ENCODE data around the gene AJUBA.
A peak's percentile ranks its signal among the peaks of the same experiment; 100 is the strongest.

AJUBA gene

GRCh38 chr14:22979748-22980392 is 2.5 kb downstream of the AJUBA start:
- Histone ChIP-seq H2BK12ac (ENCODE audit: low read length in 2 of 2) (peak overlapping the region; percentile 40 to 68), H4K91ac (ENCODE audit: low read length) (no peak overlapping the region), H2BK5ac (ENCODE audit: low read depth, low read length, poor library complexity, severe bottlenecking) (peak overlapping the region; percentile 86), H3K18ac (ENCODE audit: low read depth in 1 of 2, low read length in 2 of 2) (peak overlapping the region; percentile 57 to 84), H2BK15ac (ENCODE audit: low read depth, poor library complexity, severe bottlenecking) (peak overlapping the region; percentile 62), H2AK5ac (ENCODE audit: low read length, severe bottlenecking) (peak overlapping the region; percentile 93), H3K27me3 (ENCODE audit: control insufficient read depth in 1 of 2, insufficient read depth in 1 of 2, low read length in 2 of 2) (no peaks in the 10 kb centered on the region), H3K4me1 (ENCODE audit: control insufficient read depth, insufficient read depth, low read depth, low read length) (peaks cover 26% of the 10 kb centered on the region), H3K9me3 (ENCODE audit: control insufficient read depth, low read length) (no peaks in the 10 kb centered on the region), H3K36me3 (ENCODE audit: control insufficient read depth in 1 of 2, insufficient read depth in 2 of 2, low read depth in 1 of 2, low read length in 2 of 2) (peaks cover 0 to 13% of the 10 kb centered on the region in 2 experiments), H3K4me3 (ENCODE audit: insufficient read depth in 1 of 2, low read depth in 1 of 2, low read length in 2 of 2) (peak overlapping the region; percentile 45 to 68), H3K4ac (ENCODE audit: low read depth in 1 of 2, low read length in 2 of 2) (peak overlapping the region in 1 of 2 experiments; percentile 3), H3K9ac (ENCODE audit: low read length) (peak overlapping the region; percentile 45), H4K8ac (ENCODE audit: low read length) (no peak overlapping the region), H3K79me1 (replicated peaks; ENCODE audit: low read length, poor library complexity, severe bottlenecking) (peaks cover 10% of the 10 kb centered on the region), H3K23ac (ENCODE audit: low read length in 2 of 2) (no peak overlapping the region), H2AFZ (ENCODE audit: low read depth, low read length) (no peak overlapping the region), H3K4me2 (ENCODE audit: low read length, poor library complexity, severe bottlenecking) (peak overlapping the region; percentile 74), H2BK120ac (ENCODE audit: low read depth, low read length) (peak overlapping the region; percentile 69), H3K14ac (ENCODE audit: low read length in 2 of 2) (peak overlapping the region in 1 of 2 experiments; percentile 44), H3K27ac (ENCODE audit: low read length, poor library complexity, severe bottlenecking) (peak overlapping the region; percentile 94)
- no peak for DNase-seq
- WGBS = 0% methylated on average over 1 of the region's 8 CpGs

GRCh38 chr14:22978981-22979671 is 3.2 kb downstream of the AJUBA start:
- peak overlapping the region; percentile 85 for H2BK15ac ChIP-seq (ENCODE audit: low read depth, poor library complexity, severe bottlenecking)
- H3K27ac ChIP-seq (ENCODE audit: low read length, poor library complexity, severe bottlenecking) = peak overlapping the region; percentile 94
- DNase-seq = no peak
- peak overlapping the region in 1 of 2 experiments; percentile 55 for H3K4me3 ChIP-seq (ENCODE audit: insufficient read depth in 1 of 2, low read depth in 1 of 2, low read length in 2 of 2)
- H2AK5ac ChIP-seq (ENCODE audit: low read length, severe bottlenecking) = peak overlapping the region; percentile 93
- peak overlapping the region; percentile 74 for H3K4me2 ChIP-seq (ENCODE audit: low read length, poor library complexity, severe bottlenecking)
- H3K27me3 ChIP-seq (ENCODE audit: control insufficient read depth in 1 of 2, insufficient read depth in 1 of 2, low read length in 2 of 2) = no peaks in the 10 kb centered on the region
- peaks cover 3 to 21% of the 10 kb centered on the region in 2 experiments for H3K36me3 ChIP-seq (ENCODE audit: control insufficient read depth in 1 of 2, insufficient read depth in 2 of 2, low read depth in 1 of 2, low read length in 2 of 2)
- peak overlapping the region; percentile 53 for H4K8ac ChIP-seq (ENCODE audit: low read length)
- H3K18ac ChIP-seq (ENCODE audit: low read depth in 1 of 2, low read length in 2 of 2) = peak overlapping the region; percentile 57 to 84
- H3K4me1 ChIP-seq (ENCODE audit: control insufficient read depth, insufficient read depth, low read depth, low read length) = peaks cover 32% of the 10 kb centered on the region
- H2BK120ac ChIP-seq (ENCODE audit: low read depth, low read length) = peak overlapping the region; percentile 50
- H3K9me3 ChIP-seq (ENCODE audit: control insufficient read depth, low read length) = no peaks in the 10 kb centered on the region
- H3K79me1 ChIP-seq (replicated peaks; ENCODE audit: low read length, poor library complexity, severe bottlenecking) = peaks cover 5% of the 10 kb centered on the region
- no peak overlapping the region for H3K14ac ChIP-seq (ENCODE audit: low read length in 2 of 2)
- H3K9ac ChIP-seq (ENCODE audit: low read length) = no peak overlapping the region
- peak overlapping the region; percentile 86 for H2BK5ac ChIP-seq (ENCODE audit: low read depth, low read length, poor library complexity, severe bottlenecking)
- peak overlapping the region; percentile 43 to 68 for H3K4ac ChIP-seq (ENCODE audit: low read depth in 1 of 2, low read length in 2 of 2)
- peak overlapping the region in 1 of 2 experiments; percentile 79 for H2BK12ac ChIP-seq (ENCODE audit: low read length in 2 of 2)
- H4K91ac ChIP-seq (ENCODE audit: low read length) = peak overlapping the region; percentile 79
- no peak overlapping the region for H2AFZ ChIP-seq (ENCODE audit: low read depth, low read length)
- 75% methylated on average over 5 of the region's 5 CpGs for WGBS
- peak overlapping the region; percentile 20 to 54 for H3K23ac ChIP-seq (ENCODE audit: low read length in 2 of 2)

- H4K91ac ChIP-seq (ENCODE audit: low read length) = peak overlapping the region; percentile 45
- no peak for DNase-seq
Observed at GRCh38 chr14:22978487-22978837, 3.9 kb downstream of the AJUBA start.

More at GRCh38 chr14:22978487-22978837, 3.9 kb downstream of the AJUBA start:
- H3K27me3 ChIP-seq (ENCODE audit: control insufficient read depth in 1 of 2, insufficient read depth in 1 of 2, low read length in 2 of 2) = no peaks in the 10 kb centered on the region
- H3K4ac ChIP-seq (ENCODE audit: low read depth in 1 of 2, low read length in 2 of 2) = peak overlapping the region; percentile 5 to 91
- H3K14ac ChIP-seq (ENCODE audit: low read length in 2 of 2) = peak overlapping the region in 1 of 2 experiments; percentile 76
- no peak overlapping the region for H3K23ac ChIP-seq (ENCODE audit: low read length in 2 of 2)
- peak overlapping the region; percentile 35 for H2BK5ac ChIP-seq (ENCODE audit: low read depth, low read length, poor library complexity, severe bottlenecking)
- H4K8ac ChIP-seq (ENCODE audit: low read length) = no peak overlapping the region
- peak overlapping the region; percentile 29 for H3K9ac ChIP-seq (ENCODE audit: low read length)
- 84% methylated on average over 2 of the region's 3 CpGs for WGBS
- peak overlapping the region in 1 of 2 experiments; percentile 19 for H3K4me3 ChIP-seq (ENCODE audit: insufficient read depth in 1 of 2, low read depth in 1 of 2, low read length in 2 of 2)
- H2BK12ac ChIP-seq (ENCODE audit: low read length in 2 of 2) = peak overlapping the region; percentile 6 to 26
- peak overlapping the region; percentile 47 for H3K4me2 ChIP-seq (ENCODE audit: low read length, poor library complexity, severe bottlenecking)
- H2AFZ ChIP-seq (ENCODE audit: low read depth, low read length) = no peak overlapping the region
- peak overlapping the region; percentile 94 for H3K27ac ChIP-seq (ENCODE audit: low read length, poor library complexity, severe bottlenecking)
- H2AK5ac ChIP-seq (ENCODE audit: low read length, severe bottlenecking) = peak overlapping the region; percentile 77
- H3K9me3 ChIP-seq (ENCODE audit: control insufficient read depth, low read length) = no peaks in the 10 kb centered on the region
- peaks cover 30% of the 10 kb centered on the region for H3K4me1 ChIP-seq (ENCODE audit: control insufficient read depth, insufficient read depth, low read depth, low read length)
- peaks cover 5 to 25% of the 10 kb centered on the region in 2 experiments for H3K36me3 ChIP-seq (ENCODE audit: control insufficient read depth in 1 of 2, insufficient read depth in 2 of 2, low read depth in 1 of 2, low read length in 2 of 2)
- H2BK15ac ChIP-seq (ENCODE audit: low read depth, poor library complexity, severe bottlenecking) = no peak overlapping the region
- H3K79me1 ChIP-seq (replicated peaks; ENCODE audit: low read length, poor library complexity, severe bottlenecking) = peaks cover 2% of the 10 kb centered on the region
- H2BK120ac ChIP-seq (ENCODE audit: low read depth, low read length) = no peak overlapping the region
- peak overlapping the region; percentile 38 to 98 for H3K18ac ChIP-seq (ENCODE audit: low read depth in 1 of 2, low read length in 2 of 2)

All from mesenchymal stem cell (in vitro differentiated cells and primary cell).